GM19452 (cell line): Measurements from ENCODE around the gene TRIM74.
"Not testable (repeated sequence)": the region's sequence is repeated elsewhere in the genome, so short reads cannot be mapped to it uniquely, and the experiment has no call there.

Source experiments
- ATAC-seq: cut with Tn5 transposase; IDR thresholded peaks from one replicate; pipeline ENCODE4 v1.9.1; 2021; ENCODE audit not compliant: unreplicated experiment

Gene TRIM74

DNA sequence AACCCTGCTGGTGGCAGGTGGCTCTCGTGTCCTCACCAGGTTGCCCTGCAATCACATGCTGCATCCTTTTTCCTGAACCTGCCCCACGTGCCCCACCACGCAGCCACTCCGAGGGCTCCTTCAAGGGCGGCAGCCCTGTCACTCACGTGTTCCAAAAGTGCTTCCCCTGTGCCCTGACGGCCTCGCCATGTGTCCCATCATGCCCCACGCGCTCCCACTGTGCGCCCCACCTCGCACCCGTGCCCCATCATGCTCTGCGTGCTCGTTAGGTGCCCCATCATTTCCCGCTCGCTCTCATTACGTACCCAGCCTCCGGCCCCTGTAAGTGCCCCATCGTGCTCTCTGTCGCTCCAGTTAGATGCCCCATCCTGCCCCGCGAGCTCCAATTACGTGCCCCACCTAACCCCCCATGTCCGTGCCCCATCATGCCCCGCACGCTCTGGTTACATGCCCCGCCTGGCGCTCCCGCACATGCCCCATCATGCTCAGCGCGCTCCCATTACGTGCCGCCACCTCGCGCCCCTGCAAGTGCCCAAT, at the start of gene TRIM74:
TSS of gene TRIM74 (minus strand) at position 487 of the 537 bp plus-strand sequence. CDS start 3,309 bp downstream, outside the sequence.
- ATAC-seq: not testable (repeated sequence)

DNA sequence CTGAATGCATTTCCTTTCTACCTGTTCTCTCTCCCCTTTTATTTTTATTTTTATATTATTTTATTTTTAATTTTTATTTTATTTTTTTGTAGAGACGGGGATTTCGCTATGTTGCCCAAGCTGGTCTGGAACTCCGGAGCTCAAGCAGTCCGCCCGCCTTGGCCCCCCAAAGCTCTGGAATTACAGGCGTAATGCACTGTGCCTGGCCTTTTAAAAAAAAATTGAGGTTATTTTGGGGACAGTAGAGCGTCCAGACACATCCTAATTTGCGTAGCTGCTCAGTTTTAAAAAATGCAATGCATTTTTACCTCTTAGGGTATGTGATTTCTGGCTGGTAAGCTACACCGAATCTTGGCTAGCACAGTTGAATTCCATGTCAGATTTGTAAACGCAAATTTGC, 37.2 kb upstream of the TRIM74 start:
- not testable (repeated sequence) for ATAC-seq

DNA sequence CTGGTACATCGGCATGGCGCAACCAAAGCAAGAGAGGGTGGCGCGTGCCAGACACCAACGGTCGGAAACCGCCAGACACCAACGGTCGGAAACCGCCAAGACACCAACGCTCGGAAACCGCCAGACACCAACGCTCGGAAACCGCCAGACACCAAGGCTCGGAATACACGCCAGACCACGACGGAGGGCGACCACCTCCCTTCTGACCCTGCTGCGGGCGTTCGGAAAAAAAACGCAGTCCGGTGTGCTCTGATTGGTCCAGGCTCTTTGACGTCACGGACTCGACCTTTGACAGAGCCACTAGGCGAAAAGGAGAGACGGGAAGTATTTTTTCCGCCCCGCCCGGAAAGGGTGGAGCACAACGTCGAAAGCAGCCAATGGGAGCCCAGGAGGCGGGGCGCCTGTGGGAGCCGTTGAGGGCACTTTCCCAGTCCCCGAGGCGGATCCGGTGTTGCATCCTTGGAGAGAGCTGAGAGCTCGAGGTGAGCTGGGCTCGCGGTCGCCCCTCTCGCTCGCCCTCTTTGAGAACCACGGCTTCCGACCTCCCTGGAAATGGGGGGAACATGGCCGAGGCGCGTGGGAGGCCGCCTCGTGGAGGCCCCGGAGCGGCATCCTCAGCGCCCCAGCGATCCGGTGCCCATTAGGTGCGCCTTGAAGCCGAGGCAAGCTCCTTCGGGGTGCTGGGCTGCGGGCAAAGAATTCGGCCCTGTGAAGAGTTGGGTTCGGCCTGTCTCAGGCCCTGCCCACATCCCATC, 36.6 kb upstream of the TRIM74 start:
- peak; percentile 72 for ATAC-seq

DNA sequence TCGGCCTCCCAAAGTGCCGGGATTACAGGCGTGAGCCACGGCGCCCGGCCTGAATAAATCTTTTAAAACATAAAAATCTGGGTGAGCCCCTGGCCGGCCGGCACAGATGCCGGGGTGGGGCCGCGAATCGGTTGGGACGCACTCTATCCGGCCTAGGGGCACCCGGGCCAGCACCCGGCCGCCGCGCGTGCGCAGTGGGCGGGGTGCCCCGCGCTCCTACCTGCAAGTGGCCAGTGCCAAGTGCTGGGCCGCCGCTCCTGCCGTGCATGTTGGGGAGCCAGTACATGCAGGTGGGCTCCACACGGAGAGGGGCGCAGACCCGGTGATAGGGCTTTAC, 36.1 kb upstream of the TRIM74 start:
- ATAC-seq: peak; percentile 82

DNA sequence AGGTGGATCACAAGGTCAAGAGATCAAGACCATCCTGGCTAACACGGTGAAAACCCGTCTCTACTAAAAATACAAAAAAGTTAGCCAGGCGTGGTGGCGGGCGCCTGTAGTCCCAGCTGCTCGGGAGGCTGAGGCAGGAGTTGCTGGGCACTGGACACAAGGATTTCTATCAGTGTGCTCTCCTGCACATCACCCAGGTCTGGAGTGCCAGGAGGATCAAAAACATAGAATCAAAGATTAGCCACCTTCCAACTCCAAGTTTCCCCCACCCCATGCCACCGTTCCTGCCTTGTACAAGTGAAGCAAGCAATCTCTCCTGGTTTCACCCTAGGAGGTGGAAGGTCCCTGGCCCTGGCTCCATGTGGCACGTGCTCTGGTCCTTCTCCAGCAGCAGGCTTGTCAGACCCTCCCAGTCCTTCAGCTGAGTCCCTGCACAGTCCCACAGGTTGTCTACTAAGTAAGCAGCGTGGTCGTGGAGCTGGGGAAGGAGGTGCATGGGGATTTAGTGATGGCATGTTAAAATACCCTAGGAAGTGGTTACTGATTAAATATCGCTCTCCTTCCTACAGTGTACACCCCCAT, 28.7 kb upstream of the TRIM74 start:
- not testable (repeated sequence) for ATAC-seq

DNA sequence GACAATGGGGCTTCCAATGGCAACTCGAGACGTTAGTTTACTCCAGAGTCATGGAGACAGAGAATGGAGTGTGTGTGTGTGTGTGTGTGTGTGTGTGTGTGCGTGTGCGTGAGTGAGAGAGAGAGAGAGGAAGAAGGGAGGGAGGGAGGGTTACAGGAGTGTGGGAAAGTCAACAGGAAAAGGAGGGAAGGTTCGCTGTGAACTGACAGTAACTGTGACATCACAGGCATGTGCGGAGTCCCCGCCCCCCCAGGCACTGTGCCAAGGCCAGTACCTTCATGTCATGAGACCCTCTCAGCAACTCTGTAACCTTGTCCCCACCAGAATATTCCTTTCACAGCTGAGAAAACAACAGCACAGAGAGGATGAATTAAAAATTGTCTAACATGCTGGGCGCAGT, 28.2 kb upstream of the TRIM74 start:
- not testable (repeated sequence) for ATAC-seq

DNA sequence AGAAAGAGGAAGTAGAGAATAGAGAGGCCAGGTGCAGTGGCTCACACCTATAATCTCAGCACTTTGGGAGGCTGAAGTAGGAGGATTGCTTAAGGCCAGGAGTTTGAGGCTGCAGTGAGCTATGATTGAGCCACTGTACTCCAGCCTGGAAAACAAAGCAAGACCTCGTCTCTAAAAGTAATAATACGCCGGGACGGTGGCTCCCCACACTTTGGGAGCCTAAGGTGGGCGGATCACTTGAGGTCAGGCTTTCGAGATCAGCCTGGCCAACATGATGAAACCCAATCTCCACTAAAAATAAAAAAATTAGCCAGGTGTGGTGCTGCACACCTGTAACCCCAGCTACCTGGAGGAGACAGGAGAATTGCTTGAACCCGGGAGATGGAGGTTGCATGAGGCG, 26.2 kb upstream of the TRIM74 start:
- not testable (repeated sequence) for ATAC-seq

DNA sequence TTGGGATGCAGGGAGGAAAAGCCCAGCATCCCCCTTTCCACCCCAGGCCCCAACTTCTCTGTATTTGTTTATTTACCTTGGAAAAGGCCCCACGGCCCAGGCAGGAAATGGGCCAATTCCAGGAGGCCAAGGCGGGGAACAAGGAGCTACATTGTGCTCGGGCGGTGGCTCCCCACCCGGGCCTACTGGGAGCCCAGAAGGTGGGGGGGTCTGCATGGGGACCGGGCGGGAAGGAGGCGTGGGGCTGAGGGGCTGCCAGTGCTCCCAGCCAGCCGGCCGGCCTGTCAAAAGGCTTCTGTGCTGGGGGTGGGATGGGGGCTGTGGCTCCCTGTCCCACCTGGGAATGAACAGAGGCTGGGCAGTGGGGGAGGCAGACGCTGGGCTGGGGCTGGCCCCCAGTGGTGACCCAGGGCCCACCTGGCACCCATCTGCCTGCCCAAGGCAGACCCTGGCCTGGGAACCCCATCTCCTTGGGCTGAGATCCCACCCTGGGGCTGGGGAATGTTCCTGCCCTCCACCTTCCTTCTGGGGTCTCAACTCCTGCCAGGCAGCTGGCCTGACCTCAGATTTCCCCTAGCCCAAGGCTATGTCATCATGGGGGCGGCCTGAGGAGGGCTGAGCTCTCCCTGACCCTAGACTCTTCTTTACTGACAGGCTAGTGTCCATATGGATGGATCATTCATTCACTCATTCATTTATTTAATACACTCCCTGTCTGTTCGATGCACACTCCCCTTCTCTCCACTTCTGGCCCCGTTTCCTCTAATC, 21.1 kb upstream of the TRIM74 start:
- not testable (repeated sequence) for ATAC-seq

DNA sequence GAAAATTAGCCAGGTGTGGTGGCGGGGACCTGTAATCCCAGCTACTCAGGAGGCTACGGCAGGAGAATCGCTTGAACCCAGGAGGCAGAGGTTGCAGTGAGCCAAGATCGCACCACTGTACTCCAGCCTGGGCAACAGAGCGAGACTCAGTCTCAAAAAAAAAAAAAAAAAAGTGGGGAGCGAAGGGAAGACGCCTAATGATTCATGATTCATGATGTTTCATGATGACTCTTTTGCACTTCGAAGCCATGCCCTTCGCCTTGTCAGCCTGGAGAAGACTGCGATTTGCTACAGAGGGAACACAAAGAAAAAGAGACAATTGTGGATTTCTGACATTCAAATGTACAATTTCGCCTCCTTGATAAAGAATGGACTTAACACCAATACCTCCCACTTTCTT, 12.8 kb upstream of the TRIM74 start:
- not testable (repeated sequence) for ATAC-seq

DNA sequence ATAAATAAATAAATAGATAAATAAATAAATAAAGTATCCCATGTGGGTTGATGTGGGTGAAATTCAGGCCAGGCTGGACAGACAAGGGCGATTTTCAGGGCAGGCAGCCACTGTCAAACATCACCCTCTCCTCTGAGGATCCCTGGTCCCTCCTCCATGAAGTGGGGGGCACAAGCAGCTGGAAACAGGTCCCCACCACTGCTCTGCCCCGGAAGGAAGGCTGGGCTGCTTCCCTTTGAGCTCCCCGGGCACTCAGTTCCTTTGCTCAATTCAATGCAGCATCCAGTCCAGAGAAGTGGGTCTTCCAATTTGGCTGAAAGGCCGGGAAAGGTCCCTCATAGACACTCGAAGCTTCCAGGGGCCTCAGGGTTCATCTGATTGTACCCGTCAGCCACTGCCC, 11.1 kb upstream of the TRIM74 start:
- not testable (repeated sequence) for ATAC-seq

DNA sequence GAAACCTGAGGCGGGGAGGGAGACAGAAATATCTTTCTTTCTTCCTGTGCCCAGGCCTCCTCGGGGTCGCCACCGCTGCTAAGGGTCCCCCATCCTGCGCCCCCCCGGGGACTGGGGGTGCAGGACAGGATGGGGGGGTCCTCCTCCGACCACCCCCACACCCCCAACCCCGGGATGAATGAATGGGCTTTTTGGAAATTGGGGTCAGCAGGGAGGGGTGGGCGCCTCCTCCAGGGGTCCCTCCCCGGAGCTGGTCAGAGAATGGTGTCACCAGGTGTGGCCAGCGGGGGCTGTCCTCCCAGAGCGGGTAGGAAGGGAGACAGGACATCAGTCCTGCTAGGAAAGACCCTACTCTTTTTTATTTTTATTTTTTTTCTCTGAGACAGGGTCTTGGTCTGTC, 7.2 kb upstream of the TRIM74 start:
- not testable (repeated sequence) for ATAC-seq

DNA sequence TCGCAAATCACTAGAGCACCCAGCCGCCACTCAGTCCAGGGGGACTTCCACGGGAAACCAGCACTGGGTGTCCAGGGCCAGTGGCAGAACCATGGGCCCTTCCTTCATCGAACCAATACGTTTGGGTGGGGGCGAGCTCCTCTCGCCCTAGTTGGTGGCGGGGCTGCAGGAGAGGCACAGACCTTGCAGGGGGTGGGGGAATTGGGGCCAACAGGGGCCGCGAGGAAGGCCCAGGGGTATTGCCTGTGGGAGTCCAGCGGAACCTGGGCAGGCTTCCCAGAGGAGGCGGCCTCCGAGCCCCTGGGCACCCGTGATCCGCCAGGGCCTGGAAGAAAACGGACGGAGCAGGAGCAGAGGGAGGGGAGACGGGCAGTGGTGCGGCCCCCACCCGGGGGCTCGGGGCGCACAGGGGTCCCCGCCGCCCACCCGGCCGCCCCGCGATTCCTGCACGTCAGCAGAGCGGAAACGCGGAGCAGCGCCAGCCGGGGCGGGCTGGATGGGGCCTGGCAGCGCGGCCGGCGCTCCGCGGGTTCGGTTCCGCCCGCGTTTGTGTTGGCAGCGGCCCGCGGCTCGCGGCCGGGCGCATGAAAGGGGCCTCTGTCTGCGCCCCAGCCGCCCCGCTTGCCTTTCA, 6.5 kb upstream of the TRIM74 start:
- not testable (repeated sequence) for ATAC-seq

DNA sequence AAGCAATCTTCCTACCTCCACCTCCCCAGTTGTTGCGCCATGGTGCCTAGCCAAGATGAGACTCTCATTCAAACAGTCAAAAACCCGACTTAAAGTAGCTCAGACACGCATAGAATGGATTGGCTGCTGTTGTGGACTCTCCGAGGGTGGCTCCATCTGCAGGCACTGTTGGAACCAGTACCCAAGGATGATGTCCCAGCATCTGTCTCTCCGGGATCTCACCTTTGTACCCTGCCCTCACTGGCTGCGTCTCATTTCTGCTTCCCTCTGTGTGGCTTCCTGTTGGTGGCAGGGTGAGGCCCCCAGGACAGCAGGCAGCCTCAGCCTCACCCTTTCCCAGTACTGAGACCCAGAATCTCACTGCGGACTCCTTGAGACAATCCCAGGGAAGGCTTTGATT, 5.5 kb upstream of the TRIM74 start:
- not testable (repeated sequence) for ATAC-seq

DNA sequence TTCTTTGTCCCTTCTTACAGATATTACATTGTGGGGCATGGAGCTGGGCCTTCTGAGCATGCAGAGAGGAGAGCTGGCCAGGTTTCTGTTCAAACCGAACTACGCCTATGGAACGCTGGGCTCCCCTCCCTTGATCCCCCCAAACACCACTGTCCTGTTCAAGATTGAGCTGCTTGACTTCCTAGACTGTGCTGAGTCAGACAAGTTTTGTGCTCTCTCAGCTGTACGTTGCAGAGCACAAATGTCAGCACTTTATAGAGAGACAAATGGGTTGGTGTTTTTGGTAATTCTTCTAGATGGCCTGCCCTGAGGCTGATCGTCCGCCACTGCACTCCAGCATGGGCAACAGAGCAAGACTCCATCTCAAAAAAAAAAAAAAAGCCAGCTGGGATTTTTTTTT, 2.2 kb upstream of the TRIM74 start:
- ATAC-seq: not testable (repeated sequence)

DNA sequence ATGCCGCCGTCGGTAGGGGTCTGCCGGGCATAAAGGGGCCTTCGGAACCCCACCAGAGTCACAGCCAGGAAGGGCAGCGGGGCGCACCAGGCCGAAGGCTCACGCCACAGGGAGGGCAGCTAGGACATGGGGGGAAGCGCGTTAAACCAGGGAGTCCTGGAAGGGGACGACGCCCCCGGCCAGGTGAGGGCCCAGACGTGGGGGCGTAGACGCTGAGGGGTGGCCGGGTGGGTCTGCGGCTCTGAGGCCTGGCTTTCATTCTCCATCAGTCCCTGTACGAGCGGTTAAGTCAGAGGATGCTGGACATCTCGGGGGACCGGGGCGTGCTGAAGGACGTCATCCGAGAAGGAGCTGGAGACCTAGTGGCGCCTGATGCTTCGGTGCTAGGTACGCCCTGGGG, 422 bp upstream of the TRIM74 start:
- not testable (repeated sequence) for ATAC-seq

DNA sequence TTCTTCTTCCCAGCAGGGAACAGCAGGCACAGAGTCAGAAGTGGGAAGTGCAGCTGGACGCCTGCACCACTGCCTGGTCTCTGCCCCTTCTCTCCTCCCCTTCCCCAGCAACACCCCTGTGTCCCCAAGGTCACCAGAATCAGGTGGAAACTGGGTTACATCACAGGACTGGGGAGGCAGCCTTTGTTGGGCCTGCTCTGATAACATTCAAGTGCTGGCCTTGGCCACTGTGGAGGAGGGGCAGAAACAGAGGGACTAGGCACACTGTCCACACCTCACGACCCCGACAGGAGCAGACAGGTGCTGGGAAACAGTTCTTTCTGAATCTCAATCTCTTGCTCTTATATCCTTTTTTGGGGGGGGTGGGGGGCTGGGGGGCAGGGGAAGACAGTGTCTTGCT, 2.4 kb downstream of the TRIM74 start:
- ATAC-seq: not testable (repeated sequence)

DNA sequence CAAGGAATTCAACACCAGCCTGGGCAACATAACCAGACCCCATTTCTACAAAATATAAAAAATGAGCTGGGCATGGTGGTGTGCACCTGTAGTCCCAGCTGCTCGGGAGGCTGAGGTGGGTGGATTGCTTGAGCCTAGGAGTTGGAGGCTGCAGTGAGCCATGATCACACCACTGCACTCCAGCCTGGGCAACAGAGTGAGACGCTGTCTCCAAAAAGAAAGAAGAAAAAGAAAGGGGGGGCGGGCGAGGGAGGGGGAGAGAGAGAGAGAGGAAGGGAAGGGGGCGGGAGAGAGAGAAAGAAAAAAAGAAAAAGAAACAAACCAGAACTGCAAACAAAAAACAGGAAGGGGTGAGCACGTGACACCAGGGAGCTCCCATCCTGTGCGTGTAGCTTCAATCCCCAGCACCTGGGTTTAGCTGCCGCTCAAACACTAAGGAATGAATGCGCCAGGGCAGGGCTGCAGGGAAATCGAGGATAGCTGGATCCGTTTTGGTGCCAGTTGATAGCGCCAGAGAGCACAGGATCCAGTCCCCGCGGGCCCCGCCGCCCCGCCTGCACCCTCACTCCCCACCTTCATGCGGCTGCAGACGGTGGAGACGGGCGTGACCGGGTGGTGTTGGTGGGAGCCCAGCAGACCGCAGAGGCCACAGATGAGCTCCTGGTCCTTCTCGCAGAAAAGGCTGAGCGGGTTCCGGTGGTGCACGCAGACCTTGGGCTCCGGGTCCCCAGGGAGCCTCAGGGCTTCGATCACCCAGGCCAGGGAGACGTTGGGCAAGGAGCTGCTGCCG, 3.9 kb downstream of the TRIM74 start:
- ATAC-seq: peak; percentile 56

DNA sequence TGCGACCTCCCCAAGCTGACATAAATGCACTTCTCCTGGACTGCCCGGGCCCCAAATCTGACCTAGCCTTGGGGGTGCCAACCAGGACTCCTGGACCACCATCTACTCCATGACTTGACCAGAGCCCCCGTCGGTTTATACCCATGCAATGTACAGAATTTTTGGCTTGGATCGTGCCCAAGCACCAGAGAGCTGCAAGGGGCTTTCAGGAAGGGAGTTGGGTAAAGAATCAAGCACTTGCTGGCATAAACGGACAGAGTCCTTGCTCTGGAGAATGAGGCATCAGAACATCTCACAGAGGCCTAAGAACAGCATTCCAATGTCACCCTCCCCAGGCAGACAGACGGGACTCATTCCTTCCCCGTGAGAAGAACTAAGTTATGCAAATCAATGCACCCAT, 6.2 kb downstream of the TRIM74 start:
- not testable (repeated sequence) for ATAC-seq

DNA sequence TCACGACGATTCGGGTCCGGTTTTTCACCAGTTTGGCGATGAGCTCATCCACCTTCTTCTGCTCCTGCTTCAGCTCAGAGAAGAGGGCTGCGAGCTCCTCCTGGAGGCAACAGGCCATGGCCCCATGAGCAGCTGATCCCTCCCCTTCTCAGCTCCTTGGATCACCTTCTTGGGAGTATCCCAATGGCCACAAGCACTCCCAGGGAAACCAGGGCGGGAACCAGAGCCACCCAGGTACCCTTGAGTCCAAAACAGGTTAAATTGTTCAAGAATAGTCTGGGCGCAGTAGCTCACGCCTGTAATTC, 8.0 kb downstream of the TRIM74 start:
- ATAC-seq: not testable (repeated sequence)

DNA sequence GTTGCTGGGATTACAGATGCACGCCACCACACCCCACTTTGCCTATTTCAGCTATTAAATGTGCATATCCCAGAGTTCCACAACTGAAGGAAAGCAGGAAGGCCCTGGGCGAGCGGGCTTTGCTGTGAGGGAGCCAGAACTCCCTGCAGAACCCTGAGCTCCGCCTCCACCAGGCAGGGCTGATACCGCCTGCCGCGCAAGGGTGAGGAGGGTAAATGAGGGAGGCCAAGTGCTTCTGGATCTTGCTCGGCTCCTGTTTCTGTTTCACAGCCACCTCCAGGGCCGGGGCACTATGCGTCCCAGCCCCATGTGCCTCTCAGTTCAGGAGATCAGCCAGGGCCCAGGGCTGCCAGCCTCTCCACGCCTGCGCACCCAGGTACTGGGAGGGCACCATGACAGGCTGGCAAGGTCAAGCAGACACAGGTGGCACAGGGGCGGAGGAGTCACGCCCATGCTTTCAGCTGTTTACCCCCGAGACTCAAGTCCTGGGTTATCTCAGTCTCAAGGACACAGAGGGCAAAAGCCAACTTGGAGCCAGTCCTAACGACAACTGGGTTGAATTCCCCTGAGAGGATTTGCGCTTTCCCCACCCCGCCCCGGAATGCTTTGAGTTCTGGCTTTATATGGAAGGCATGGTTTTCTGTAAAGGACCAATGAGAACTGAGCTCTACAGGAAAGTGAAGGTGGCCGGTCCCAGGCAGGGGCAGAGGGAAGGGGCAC, 8.5 kb downstream of the TRIM74 start:
- ATAC-seq: not testable (repeated sequence)
